WI38 (cell line): ENCODE measurements around the gene THSD4.

Source experiments
- H3K4me3 ChIP-seq: 2 replicates; pipeline ENCODE4 v1.5.1; 2011; ENCODE audit warnings: low read depth, mild to moderate bottlenecking, control low read depth, low read length
- CTCF ChIP-seq: IDR thresholded peaks from 2 replicates; pipeline ENCODE4 v1.5.1; 2012; ENCODE audit warnings: low read depth, mild to moderate bottlenecking, control low read depth, low read length

Gene THSD4

GRCh38 chr15:71303977-71304376 is 188.7 kb downstream of the THSD4 start:
- no peak overlapping the region for H3K4me3 ChIP-seq
- no peak for TF ChIP-seq CTCF

GRCh38 chr15:71304681-71305080 is 189.4 kb downstream of the THSD4 start:
- H3K4me3 ChIP-seq = no peak overlapping the region
- TF ChIP-seq CTCF = no peak

- no peak overlapping the region for H3K4me3 ChIP-seq
- no peak for TF ChIP-seq CTCF
Measured at GRCh38 chr15:71306538-71306937, 191.3 kb downstream of the THSD4 start.

GRCh38 chr15:71312194-71312708 is 197.0 kb downstream of the THSD4 start:
- TF ChIP-seq CTCF = no peak

GRCh38 chr15:71312731-71313460 is 197.6 kb downstream of the THSD4 start:
- H3K4me3 ChIP-seq = no peak overlapping the region
- TF ChIP-seq CTCF = no peak

More at GRCh38 chr15:71312194-71312708, 197.0 kb downstream of the THSD4 start:
- H3K4me3 ChIP-seq = no peak overlapping the region

GRCh38 chr15:71313806-71314205 is 198.5 kb downstream of the THSD4 start:
- H3K4me3 ChIP-seq = no peak overlapping the region
- no peak for TF ChIP-seq CTCF

GRCh38 chr15:71314956-71315537 is 199.8 kb downstream of the THSD4 start:
- no peak for TF ChIP-seq CTCF
- H3K4me3 ChIP-seq = no peak overlapping the region
